MM.1S (cell line): Measurements from ENCODE around the gene CDYL2.

Experiments
- DNase-seq: peaks from one replicate; pipeline ENCODE4 v3.0.0-alpha.2; 2015
- H2AFZ ChIP-seq: fragments of 300-600 bp; sonication (generic); 2 replicates; pipeline ENCODE4 v1.6.0; 2016; ENCODE audit warnings: antibody characterized with exemption, low read length
- H3F3A ChIP-seq: fragments of 300-600 bp; sonication (generic); 2 replicates; pipeline ENCODE4 v1.6.1; 2016; ENCODE audit warnings: mild to moderate bottlenecking, antibody characterized with exemption, low read length, moderate library complexity, mixed read lengths; ENCODE audit not compliant: insufficient read depth
- H3K27ac ChIP-seq: fragments of 300-600 bp; sonication (generic); 2 replicates; pipeline ENCODE4 v1.5.1; 2016; ENCODE audit warnings: mild to moderate bottlenecking, low read length
- H3K27me3 ChIP-seq: fragments of 300-600 bp; sonication (generic); replicated peaks from 2 replicates; pipeline ENCODE4 v1.6.0; 2016; ENCODE audit warnings: low read length; ENCODE audit not compliant: insufficient read depth
- H3K36me3 ChIP-seq: fragments of 300-600 bp; sonication (generic); replicated peaks from 2 replicates; pipeline ENCODE4 v1.6.1; 2016; ENCODE audit warnings: mild to moderate bottlenecking, low read length, mixed read lengths; ENCODE audit not compliant: insufficient read depth
- H3K4me1 ChIP-seq: fragments of 300-600 bp; sonication (generic); 2 replicates; pipeline ENCODE4 v1.6.1; 2016; ENCODE audit warnings: low read length, mixed read lengths
- H3K4me2 ChIP-seq: fragments of 300-600 bp; sonication (generic); 2 replicates; pipeline ENCODE4 v1.6.0; 2016; ENCODE audit warnings: low read depth, low read length
- H3K4me3 ChIP-seq: fragments of 300-600 bp; sonication (generic); 2 replicates; pipeline ENCODE4 v1.5.1; 2016; ENCODE audit warnings: low read length, mixed read lengths
- H3K79me2 ChIP-seq: fragments of 300-600 bp; sonication (generic); 2 replicates; pipeline ENCODE4 v1.6.1; 2016; ENCODE audit warnings: mixed run types, low read length, mixed read lengths
- H3K9ac ChIP-seq: fragments of 300-600 bp; sonication (generic); 2 replicates; pipeline ENCODE4 v1.6.1; 2016; ENCODE audit warnings: low read length, mixed read lengths
- H3K9me2 ChIP-seq: fragments of 300-600 bp; sonication (generic); replicated peaks from 2 replicates; pipeline ENCODE4 v1.6.1; 2016; ENCODE audit warnings: mild to moderate bottlenecking, low read length, mixed read lengths; ENCODE audit not compliant: insufficient read depth
- H3K9me3 ChIP-seq: fragments of 300-600 bp; sonication (generic); replicated peaks from 2 replicates; pipeline ENCODE4 v1.6.1; 2016; ENCODE audit warnings: mild to moderate bottlenecking, low read length, mixed read lengths; ENCODE audit not compliant: insufficient read depth
- H4K20me1 ChIP-seq: fragments of 300-600 bp; sonication (generic); 2 replicates; pipeline ENCODE4 v1.6.1; 2016; ENCODE audit warnings: mild to moderate bottlenecking, low read length, moderate library complexity, mixed read lengths; ENCODE audit not compliant: insufficient read depth
- CTCF ChIP-seq: fragments of 300-600 bp; sonication (generic); IDR thresholded peaks from 2 replicates; pipeline ENCODE4 v1.5.1; 2016; ENCODE audit warnings: antibody characterized with exemption, low read length, mixed read lengths
- EZH2 ChIP-seq: fragments of 300-600 bp; sonication (generic); optimal IDR thresholded peaks from 2 replicates; pipeline ENCODE3; 2017; ENCODE audit warnings: low read depth, mild to moderate bottlenecking, antibody characterized with exemption, low read length, mixed read lengths
- EZH2phosphoT487 ChIP-seq: fragments of 300-600 bp; sonication (generic); IDR thresholded peaks from 2 replicates; pipeline ENCODE4 v1.6.1; 2018; ENCODE audit warnings: antibody characterized with exemption, low read length

Gene CDYL2

GRCh38 chr16:80831039-80831438, 26.6 kb upstream of the CDYL2 start:
- no peaks in the 10 kb centered on the region for H3K9me2 ChIP-seq
- no peak overlapping the region for H3K4me3 ChIP-seq
- H3F3A ChIP-seq, result no peaks in the 10 kb centered on the region
- DNase-seq, result no peak
- H3K4me1 ChIP-seq, result 0 out of 2 replicates have a peak, but pooled peaks cover 4% of the 10 kb centered on the region
- TF ChIP-seq EZH2, result no peak
- TF ChIP-seq CTCF, result no peak
- TF ChIP-seq EZH2phosphoT487, result no peak
- H3K9ac ChIP-seq, result no peak overlapping the region
- no peaks in the 10 kb centered on the region for H3K27me3 ChIP-seq
- H3K79me2 ChIP-seq, result no peaks in the 10 kb centered on the region
- H3K36me3 ChIP-seq, result no peaks in the 10 kb centered on the region
- H3K4me2 ChIP-seq, result no peak overlapping the region
- H3K27ac ChIP-seq, result no peak overlapping the region
- H4K20me1 ChIP-seq, result no peaks in the 10 kb centered on the region
- no peaks in the 10 kb centered on the region for H3K9me3 ChIP-seq
- no peak overlapping the region for H2AFZ ChIP-seq

- H3K9me2 ChIP-seq, result no peaks in the 10 kb centered on the region
- no peak for TF ChIP-seq EZH2
- TF ChIP-seq CTCF, result no peak
- H3K4me2 ChIP-seq, result no peak overlapping the region
- H3K9me3 ChIP-seq, result no peaks in the 10 kb centered on the region
- H3K4me3 ChIP-seq, result no peak overlapping the region
- H3K79me2 ChIP-seq, result no peaks in the 10 kb centered on the region
- H3F3A ChIP-seq, result no peaks in the 10 kb centered on the region
- no peaks in the 10 kb centered on the region for H3K27me3 ChIP-seq
- no peak for DNase-seq
- H3K27ac ChIP-seq, result no peak overlapping the region
- no peaks in the 10 kb centered on the region for H4K20me1 ChIP-seq
- H2AFZ ChIP-seq, result no peak overlapping the region
- H3K4me1 ChIP-seq, result 0 out of 2 replicates have a peak, but pooled peaks cover 4% of the 10 kb centered on the region
- H3K36me3 ChIP-seq, result no peaks in the 10 kb centered on the region
- H3K9ac ChIP-seq, result no peak overlapping the region
Measured at GRCh38 chr16:80828495-80828894, 24.1 kb upstream of the CDYL2 start.

GRCh38 chr16:80827007-80827406, 22.6 kb upstream of the CDYL2 start:
- no peaks in the 10 kb centered on the region for H3K9me2 ChIP-seq
- H2AFZ ChIP-seq, result no peak overlapping the region
- no peaks in the 10 kb centered on the region for H3K36me3 ChIP-seq
- no peak overlapping the region for H3K9ac ChIP-seq
- H3K9me3 ChIP-seq, result no peaks in the 10 kb centered on the region
- DNase-seq, result no peak
- no peak overlapping the region for H3K4me3 ChIP-seq
- 0 out of 2 replicates have a peak, but pooled peaks cover 4% of the 10 kb centered on the region for H3K4me1 ChIP-seq
- TF ChIP-seq EZH2phosphoT487 (no peak), CTCF (no peak), EZH2 (no peak)
- H3K4me2 ChIP-seq, result 0 out of 2 replicates have a peak overlapping the region, but pooled peaks have one; percentile 9
- no peak overlapping the region for H3K27ac ChIP-seq
- no peaks in the 10 kb centered on the region for H3K27me3 ChIP-seq
- no peaks in the 10 kb centered on the region for H3F3A ChIP-seq
- no peaks in the 10 kb centered on the region for H4K20me1 ChIP-seq
- no peaks in the 10 kb centered on the region for H3K79me2 ChIP-seq
